Stimulated activated CD4-positive, alpha-beta T cell treated with anti-CD3 and anti-CD28 coated beads, Interleukin-2, amount 100 ng/mL, for 24 hours (primary cell): ENCODE measurements around the gene CDH4.

Experiments
- DNase-seq, 2 donors: peaks; one replicate each; pipeline ENCODE4 v3.0.0-alpha.2; 2020

Gene CDH4

DNA sequence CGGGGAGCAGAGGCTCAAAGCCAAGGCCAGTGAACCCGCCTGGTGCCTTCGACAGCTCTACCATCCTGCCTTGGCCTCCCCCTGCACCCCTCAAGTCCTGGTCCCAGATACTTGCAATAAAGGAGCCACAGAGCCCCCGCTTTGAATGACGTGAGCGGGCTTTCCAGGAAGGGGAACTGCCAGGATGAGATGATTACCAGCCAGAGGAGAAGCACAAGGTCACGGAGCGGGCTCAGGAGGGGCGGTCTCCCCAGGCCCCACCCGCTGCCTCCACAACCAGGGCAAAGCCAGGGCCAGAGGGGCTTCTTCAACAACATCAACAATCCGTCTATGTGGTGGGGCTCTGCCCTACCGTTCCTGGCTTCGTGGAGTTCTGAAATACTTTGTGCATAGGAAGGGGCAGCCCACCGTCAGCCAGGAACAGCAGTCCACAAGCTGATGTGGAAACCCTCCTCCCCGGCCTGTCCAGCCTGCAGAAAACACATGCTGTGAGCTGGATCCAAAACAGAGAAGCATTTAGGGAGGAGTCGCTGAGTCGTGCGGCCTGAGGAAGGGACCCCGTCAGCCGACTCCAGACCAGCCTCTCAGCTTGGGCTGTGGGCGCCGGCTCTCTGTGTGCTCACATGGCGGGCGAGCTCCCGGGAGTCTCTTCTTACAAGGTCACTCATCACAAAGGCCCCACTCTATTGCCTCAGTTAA is 392.5 kb downstream of the CDH4 start:
- DNase-seq: no peak

DNA sequence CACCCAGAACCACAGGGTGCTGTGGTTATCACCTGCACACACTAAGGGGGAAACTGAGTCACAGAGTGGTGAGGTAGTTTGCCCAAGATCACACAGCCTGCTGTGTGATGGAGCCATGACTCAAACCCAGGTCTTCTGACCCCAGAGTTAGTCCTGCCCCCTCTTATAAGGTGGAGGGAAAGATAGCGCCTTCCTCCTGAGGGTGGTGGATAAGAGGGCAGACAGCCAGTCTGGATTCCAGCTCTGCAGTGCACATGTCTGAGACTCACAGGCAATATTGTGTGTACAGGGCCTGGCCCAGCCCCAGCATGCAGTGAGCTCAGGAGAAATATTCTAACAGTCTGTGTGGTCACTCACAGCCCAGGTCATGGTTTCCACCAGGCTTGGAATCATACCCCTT is 393.7 kb downstream of the CDH4 start:
- no peak for DNase-seq

DNA sequence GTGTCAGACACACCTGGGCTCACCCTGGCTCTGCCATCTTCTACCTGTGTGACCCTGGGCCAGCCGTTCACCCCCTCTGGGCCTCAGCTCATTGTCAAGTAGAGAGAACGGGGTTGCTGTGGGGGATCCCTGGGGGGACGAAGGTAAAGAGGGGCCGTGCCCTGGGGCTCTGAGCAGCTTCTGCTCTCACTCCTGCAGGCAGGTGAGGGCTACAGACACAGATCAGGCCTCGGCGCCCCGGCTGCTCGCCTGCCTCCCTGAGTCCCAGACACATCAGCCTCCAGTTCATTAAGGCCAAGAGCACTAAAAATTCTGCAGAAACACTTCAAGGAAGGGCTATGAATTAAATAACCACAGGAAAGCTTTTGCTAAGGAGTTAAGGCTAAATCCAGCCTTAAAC is 394.4 kb downstream of the CDH4 start:
- no peak for DNase-seq

DNA sequence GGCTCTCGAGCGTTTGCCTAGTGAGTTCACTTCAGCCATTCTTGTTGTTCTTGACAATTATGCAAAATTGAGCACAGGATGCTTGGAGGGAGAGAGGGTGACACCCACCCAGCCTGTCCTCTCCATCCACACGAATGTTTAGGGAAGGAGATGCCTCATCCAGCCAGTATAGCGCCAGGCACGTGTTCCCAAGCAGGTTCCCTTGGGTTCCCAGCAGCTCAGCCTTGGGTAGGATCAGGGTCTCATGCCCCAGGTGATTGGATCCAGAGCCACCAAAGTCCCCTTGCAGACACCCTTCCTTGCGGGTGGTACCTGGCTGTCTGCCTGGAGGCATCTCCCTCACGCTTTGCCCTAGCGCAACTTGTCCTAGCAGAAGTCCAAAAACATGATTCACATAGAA is 394.9 kb downstream of the CDH4 start:
- DNase-seq: no peak

DNA sequence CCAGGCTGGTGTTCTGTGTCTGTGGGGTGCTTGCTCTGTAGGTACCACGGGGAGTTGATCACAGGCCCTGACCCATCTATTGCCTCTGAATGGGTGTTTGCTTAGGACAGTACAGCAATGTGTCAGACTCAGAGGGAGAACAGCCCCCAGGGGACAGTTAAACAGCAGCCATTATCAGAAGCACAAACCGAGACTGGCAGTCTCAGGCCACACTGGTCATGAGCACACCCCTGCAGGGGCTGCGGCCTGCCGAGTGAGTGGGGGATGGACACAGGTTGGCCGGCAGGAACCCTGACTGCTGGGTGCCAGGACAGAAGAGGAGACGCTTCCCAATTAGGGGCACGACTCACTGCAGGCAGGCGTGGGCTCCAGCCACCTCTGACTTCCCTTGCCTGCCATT is 395.6 kb downstream of the CDH4 start:
- no peak for DNase-seq

DNA sequence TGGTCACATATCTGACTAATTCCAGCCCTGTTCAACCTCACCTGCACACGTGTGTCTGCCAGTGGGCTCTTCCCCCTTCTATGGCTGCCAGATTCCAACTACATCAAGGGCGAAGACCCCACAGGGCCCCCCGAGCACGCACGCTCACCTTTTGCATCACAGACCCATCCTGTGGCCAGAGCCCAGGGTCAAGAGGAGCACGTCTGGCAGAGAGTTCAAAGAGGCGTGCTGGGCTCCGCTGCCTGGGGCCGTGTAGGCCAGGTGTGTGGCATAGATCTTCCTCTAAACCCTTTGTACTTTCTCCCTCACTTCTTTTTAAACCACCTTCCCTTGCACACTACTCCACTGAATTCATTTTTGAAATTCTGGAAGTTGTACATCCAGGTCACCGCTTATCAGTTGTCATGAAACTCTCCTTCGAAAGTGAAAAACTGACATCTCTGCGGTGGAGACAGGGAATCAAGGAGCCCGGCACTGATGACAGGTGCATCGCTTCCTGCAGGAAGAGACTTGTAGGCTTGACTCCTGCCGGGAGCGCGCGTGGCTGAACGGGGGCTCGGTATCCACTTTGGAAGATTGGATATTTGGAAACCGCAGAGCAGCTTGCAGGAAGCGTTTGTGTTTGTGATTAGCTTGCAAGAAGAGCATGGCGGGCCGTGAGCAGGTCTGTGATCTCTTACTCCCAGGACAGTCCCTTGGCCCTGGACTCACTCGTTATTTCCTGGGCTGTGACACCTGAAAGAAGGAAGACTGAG is 397.2 kb downstream of the CDH4 start:
- DNase-seq: no peak

DNA sequence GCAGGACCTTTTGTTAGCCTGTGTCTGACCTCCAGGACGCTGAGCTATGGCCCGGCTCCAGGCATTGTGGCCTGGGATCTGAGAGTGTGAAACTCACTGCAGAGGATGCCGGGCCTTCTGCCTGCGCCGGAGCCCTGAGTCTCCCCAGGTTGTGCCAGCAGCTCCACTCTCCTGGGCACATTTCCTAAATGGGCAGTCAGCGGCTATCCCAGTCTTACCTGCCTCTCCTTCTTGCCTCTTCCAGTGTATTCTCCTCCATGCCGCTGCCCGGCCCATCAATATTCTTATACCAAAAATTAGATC is 397.8 kb downstream of the CDH4 start:
- no peak for DNase-seq

DNA sequence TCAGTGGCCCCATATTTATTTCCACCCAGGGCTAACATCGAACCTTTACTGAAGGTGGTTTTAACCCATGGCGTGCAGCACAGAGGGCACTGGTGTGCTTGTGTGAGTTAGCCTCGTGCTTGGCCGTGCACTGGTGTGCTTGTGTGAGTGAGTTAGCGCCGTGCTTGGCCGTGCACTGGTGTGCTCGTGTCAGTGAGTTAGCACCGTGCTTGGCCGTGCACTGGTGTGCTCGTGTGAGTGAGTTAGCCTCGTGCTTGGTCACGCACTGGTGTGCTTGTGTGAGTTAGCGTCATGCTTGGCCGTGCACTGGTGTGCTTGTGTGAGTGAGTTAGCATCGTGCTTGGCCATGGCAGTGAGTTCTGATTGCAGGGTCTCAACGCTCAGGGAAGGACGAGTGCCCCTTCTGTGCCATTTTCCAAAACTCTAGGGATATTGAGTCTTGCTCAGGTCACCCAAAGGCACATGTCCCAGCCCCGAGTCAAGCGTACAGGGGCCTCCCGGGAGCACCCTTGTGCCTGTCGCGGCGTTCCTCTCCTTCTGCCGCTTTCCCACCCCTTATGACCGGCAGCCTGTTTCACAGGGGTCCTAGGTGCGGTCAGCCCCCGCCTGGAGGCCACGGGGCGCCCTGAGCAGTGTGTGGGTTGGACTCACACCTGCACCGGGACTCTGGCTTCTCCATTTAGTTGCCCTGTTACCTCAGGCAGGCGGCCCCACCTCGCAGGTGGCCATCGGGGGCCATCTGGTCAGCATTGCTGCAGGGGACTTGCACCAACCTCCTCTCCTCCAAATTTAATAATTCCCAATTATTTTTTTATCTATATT is 399.1 kb downstream of the CDH4 start:
- DNase-seq: no peak

DNA sequence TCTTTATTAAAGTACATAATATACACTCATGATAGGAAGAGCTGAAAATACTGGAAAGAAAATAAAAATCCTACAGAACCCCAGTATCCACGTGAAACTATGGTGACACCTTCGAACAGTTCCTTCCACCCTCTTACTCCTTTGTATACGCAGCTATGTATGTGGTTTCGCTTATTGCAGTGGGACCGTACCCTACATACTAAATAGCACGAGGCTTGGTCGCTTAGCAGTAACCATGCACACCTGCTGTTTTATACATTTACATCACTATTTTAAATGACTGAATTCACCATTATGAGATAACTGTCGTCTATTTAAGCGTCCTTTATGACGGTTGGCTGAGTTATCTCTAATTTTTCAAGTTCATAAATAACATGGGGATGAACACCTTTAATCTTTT is 400.1 kb downstream of the CDH4 start:
- DNase-seq: no peak

DNA sequence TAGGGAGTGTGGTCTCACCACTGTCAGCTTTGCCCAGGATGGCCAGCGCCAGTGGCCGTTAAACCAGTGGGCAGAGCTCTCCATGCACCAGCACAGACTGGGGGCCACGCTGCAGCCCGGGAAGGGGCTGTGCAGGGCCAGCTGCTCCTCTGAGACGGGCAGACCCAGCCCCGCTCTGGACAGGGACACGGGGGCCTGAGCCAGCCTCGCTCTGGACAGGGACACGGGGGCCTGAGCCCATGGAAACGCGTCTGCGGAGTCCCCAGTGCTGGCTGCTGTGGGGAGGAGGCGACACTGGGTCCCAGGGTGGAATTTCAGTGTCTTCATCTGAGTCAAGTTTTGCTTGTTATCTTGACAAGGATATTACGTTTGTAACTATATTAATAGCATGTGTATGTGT is 402.7 kb downstream of the CDH4 start:
- no peak for DNase-seq

DNA sequence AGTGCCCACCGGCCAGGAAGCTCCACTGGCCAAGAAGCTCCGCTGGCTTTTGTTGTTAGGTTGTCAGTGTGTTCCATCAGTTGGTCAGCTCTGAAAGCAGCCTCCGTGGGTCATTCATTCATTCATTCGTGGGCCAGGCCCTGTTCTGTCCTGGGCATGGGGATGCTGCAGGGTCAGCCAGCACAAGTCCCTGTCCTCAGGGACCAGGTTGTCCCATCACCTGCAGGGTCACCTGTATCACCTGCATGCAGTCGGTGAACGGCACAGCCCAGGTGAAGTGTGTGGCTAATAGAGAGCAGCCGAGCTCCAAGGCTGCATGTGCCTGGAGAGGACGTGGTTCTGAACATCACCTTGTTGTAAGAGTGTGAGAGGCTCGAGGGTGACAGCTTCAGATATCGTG is 403.5 kb downstream of the CDH4 start:
- DNase-seq: no peak

DNA sequence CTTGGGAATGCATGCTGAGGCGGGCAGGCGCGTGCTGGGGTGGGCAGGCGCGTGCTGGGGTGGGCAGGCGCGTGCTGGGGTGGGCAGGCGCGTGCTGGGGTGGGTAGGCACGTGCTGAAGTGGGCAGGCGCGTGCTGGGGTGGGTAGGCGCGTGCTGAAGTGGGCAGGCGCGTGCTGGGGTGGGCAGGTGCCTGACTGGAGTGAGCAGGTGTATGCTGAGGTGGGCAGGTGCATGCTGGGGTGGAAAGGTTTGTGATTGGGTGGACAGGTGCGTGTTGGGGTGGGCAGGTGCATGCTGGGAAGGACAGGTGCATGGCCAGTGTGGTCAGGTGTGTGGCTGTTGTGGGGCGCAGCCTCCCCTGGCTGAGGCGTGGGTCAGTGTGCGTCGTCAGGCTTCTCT is 404.1 kb downstream of the CDH4 start:
- DNase-seq: no peak

DNA sequence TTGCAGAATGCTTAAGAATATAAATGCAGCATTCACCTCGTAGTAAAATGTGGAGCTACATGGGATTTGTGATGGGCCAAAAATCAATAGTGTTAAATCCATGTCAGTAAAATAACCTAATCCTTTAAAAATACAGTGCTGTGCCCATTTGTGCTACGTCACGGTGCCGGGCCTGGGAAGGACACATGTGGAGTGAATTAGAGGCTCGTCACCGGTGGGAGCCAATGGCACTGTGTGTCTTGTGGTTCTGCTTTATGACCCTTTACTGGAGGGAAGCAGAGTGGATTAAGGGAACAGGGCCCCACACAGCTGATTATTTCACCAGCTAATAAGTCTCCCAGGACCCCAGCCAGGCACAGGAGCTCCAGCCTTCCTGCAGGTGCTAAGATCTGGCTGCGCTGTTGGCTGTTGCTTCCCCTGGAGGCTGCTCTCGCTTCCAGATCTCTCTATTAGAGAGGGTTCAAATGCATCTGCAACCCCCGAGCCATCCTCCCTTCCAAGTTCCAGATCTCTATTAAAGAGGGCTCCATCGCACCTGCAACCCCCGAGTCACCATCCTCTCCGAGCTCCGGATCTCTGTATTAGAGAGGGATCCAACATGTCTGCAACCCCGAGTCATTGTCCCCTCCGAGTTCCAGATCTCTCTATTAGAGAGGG is 405.8 kb downstream of the CDH4 start:
- DNase-seq: no peak

DNA sequence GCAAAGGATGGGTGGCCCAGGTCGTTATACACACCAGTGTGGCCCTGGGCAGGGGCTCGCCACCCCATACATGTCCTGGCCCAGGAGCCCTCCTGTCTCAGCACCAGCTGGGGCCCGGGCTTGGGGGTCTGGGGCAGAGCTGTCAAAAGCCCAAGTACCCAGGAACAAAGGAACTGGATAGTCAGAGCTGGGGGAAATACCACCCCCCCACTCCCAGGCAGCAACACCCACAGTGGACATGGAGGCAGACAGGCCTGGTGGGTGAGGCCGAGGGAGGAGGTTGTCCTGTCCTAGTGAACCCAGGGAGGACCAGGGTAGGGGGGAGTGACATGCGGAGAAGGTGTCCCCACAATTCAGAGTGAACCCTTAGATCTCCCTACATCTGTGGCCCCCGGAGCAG is 406.5 kb downstream of the CDH4 start:
- no peak for DNase-seq

DNA sequence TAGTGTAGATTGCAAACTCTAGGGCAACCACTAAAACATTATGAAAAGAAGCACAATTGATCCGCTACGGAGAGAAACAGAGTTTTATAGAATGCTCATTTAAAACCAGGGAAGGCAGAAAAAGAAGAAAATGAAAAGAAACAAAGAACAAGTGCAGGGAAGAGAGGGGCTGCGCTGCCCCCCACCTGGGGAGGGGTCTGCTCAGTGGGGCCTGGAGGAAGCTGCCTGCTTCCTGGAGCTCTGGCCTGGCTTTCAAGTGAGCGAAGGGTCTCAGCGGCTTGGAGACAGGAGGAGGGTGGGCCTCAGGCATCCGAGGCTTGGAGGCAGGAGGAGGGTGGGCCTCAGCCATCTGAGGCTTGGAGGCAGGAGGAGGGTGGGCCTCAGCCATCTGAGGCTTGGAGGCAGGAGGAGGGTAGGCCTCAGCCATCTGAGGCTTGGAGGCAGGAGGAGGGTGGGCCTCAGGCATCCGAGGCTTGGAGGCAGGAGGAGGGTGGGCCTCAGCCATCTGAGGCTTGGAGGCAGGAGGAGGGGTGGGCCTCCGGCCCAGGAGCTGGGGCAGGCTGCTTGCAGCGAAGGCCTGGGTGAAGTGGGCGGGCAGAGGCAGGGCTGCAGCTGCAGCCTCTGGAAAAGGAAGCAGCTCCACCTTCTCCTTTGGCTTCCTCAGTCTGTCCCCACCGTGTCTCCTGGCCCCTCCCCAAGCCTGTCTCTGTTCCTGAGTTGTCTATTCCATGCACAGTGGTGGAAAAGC is 407.4 kb downstream of the CDH4 start:
- DNase-seq: no peak

DNA sequence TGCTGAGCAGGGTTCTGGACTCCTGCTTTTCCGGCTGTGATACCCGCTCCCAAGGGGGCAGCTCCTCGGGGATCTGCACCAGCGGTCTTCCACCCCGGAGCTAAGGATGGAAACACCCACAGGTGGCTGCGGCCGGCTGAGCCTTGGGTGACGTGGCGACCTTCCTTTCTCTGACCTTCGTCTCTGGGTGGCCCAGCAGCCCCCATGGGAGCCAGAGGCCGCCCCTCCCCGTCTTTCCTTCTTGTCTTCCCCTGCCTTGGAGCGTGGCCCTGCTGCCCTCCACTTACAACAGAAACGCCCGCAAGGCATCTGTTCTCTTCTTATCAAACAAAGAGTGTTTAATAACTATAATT is 407.9 kb downstream of the CDH4 start:
- DNase-seq: no peak

DNA sequence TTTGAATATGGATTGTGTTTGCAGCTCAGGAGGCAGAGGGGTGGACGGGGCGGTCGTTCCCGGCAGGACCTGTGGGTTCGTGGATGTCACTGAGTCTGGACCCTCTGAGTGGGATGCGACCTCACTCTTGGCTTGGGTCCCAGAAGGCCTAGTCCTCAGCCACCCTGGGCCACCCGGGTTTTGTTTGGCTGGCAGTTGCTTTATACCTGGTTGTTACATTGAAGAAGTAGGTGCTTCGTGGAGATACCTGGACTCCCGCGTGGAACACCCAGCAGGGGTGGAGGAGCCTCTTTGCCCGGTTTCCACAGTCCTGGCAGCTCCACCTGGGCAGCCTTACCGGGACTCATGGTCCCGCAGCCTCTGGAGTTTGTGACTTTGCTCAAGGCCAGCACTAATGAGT is 408.5 kb downstream of the CDH4 start:
- DNase-seq: no peak

DNA sequence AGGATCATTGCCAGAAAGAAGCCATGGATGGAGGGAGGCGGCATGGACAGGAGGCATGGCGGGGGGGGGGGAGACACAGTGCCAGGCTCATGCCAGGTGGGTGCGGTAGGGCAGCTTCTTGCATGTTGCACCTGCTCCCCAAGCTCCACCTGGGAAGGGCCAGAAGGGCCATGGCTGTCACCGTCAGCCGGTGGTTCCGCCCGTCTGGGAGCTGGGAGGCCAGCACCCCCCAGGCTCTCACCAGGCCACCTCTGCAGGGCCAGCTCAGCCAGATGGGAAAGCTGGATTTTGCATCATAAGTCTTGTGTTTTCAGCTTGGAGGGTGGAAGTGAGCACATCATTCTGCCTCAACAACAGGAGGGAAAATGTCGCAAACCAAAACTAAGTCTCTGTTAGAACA is 409.0 kb downstream of the CDH4 start:
- DNase-seq: no peak

DNA sequence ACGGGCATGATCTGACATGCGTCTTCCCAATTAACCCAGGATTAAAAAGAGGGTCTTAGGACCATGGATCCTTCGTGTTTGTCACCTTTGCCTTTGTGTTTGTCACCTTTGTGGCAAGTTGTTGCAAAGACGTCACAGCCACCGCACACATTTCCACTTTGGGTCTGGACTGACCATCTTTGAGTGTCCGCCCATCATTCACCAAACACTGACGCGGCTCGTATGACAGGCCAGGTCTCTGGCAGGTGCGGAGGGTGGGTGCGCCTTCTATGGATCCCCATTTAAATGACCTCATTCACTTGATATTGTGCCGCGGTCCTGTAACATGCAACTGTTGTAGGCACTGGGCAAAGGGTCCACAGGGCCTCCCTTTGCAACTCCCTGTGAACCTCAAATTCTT is 409.5 kb downstream of the CDH4 start:
- DNase-seq: no peak

DNA sequence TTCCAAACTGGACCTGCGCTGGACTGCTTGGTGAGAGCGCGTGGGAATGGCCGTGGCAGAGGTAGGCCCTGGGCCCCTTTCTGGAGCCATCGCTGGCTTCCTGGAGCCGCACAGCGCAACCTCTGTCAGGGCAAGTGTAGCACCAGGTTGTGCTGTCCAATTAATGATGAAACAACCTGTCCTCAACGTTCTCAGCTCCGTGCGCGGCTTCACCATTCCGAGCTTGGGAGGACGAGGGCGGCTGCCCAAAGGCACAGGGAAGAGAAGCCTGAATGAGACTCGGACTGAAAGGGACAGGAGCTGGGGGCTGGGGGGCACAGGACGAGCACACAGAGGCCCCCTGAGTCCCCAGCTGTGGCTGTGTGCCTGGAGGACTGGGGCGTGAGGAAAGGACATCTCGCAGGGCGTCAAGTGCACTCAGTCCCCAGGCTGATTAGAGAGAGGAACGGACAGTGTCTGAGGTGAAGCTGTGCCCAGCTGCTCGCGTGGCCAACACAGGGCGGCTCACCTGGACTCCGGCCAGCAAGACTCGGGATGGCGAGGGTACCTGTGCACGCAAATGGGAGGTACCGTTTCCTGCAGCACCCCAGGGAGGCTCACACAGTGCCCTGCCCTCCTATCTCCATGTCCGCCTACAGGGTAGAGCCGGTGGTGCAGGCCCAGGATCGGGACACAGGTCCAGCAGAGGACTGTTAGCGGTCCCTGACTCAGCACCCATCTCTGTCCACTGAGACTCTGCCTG is 410.3 kb downstream of the CDH4 start:
- no peak for DNase-seq

DNA sequence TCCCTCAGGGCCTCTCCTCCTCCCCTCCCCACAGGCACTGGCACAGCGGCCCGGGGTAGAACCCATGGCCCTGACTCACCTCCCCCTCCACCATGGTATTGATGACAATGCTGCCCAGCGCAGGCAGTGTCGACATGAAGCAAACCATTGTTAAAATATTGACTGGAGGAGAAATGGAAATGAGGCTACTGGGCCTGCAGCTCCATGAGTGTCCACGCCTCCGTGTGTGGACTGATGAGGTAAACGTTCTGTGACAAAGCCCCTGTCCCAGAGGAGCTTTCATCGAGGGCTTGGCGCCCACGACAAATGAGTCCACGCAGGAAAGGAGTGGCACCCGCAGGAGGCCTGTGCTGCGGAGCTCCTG is 410.9 kb downstream of the CDH4 start:
- no peak for DNase-seq
